NCI-H82 treated with DMSO at 0.1 percent for 48 hours (cell line): ENCODE data around the gene ESYT2.
"Not testable (repeated sequence)": the region's sequence is repeated elsewhere in the genome, so short reads cannot be mapped to it uniquely, and the experiment has no call there.

Source experiments
- DNase-seq: peaks from one replicate; lab custom pipeline; 2025; ENCODE audit not compliant: unreplicated experiment; lab: John Stamatoyannopoulos, UW

The ESYT2 gene

DNA sequence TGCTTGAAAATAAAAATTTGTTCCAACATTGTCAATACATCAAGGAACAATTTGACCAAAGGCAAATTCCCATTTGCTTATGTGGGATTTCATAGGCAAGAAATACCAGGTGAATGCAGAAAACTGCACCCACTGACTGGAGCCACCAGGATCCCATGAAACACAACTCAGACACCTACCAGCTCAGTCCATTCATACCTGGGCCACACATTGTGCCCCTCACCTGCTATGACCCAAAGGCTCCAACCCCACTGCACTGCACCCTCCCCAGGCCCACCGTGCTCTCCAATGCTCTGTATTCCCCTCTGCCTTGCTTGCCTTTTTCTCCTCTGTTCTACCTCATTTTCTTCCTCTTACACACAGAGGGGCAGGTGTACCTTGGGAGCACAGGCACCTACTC, 130.0 kb downstream of the ESYT2 start:
- no peak for DNase-seq

DNA sequence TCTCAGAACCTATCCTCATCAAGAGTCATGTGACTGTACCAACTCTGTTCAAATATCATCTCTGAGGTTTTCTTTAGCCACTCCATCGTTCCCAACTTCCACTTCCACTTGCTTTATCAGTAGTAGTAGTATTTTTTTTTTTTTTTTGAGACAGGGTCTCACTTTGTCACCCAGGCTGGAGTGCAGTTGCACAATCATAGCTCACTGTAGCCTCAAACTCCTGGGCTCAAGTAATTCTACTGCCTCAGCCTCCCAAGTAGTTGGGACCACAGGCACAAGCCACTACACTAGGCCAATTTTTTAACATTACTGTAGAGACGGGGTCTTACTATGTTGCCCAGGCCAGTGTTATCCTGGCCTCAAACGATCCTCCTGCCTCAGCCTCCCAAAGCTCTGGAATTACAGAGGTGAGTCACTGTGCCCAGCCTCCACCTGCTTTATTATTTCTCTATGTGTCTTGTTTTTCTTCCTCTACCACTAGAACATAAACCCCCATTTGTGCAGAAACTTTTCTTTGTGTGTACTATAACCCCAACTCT, 130.6 kb downstream of the ESYT2 start:
- DNase-seq, result no peak

DNA sequence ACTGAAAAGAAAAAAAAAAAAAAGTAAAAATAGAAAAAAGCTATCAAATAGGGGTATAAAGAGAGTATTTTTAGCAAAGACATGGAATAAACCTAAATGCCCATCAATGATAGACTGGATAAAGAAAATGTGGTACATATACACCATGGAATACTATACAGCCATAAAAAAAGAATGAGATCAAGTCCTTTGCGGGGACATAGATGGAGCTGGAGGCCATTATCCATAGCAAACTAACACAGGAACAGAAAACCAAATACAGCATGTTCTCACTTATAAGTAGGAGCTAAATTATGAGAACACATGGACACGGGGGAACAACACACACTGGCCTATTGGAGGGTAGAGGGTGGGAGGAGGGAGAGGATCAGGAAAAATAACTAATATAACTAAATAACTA, 131.7 kb downstream of the ESYT2 start:
- DNase-seq, result not testable (repeated sequence)

DNA sequence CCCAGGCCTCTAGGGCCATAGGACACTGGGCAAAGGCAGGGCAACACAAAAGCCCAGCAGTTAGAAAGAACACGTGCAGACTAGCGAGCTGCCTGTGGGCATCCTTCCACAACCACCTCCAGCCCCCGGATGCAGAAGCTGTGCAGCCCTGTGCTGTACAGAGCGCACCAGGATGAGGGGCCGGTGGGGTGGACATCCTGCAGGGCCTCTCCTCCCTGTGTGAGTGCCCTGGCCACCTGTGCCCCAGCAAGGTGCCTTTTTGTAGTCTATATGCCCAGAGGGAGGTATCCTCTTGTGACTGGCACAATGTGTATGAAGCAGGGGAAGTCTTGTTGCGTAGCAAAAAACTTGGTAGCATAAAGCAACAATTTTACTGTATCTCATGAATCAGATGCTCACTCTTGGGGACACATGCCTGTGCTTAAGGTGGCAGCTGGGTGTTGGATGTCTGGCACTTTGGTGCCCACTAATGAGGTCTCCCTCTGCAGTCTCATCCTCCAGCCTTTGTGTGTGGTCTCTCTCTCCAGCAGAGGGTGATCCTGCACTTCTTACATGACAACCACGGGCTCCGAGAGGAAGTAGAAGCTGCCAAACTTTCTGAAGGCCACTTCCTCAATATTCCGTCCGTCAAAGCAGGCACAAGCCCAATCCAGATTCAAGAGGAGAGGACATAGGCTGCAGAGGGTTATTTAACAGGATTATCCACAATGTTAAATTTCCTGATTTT, 133.4 kb downstream of the ESYT2 start:
- DNase-seq, result no peak

GRCh38 chr7:158695056-158695455, 134.3 kb downstream of the ESYT2 start:
- DNase-seq, result no peak

GRCh38 chr7:158694650-158695049, 134.7 kb downstream of the ESYT2 start:
- DNase-seq, result no peak

- no peak for DNase-seq
These were observed 139.8 kb downstream of the ESYT2 start for GRCh38 chr7:158689488-158689887.

GRCh38 chr7:158687406-158687805, 141.9 kb downstream of the ESYT2 start:
- DNase-seq, result no peak

DNA sequence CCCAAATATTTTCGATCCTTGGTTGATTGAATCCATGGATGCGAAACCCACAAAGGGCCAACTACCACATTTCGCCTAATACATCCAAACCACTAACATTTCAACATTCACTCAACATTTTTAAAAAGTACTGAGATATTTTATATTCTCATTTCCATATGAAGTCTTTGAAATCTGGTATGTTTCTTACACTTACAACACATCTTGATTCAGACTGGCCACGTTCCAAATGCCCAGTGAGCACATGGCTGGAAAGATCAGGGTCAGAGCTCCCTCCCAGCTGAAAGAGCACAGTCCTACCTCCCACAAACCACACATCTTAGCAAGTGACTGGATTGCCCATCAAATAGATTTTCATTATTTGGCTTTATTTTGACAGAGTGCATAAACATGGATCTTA, 143.6 kb downstream of the ESYT2 start:
- no peak for DNase-seq

GRCh38 chr7:158684329-158684728, 145.0 kb downstream of the ESYT2 start:
- no peak for DNase-seq

DNA sequence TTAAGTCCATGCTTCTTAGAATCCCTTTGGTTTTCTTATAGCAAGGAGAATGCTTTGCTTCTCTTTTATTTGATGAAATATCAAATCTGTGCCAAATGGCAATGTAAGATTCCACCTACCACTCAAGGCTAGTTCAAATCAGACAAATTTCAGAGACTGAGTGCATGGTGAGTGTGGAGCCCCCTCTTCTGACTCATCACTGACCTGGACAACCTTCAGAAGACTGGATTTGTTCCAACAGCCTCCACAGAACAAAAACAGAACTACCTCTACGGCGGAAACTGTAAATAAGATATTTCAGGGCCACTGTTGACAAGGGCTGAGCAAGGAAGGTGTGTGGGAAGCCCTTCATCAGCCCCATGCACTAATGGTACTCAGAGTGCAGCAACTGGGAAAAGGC, 145.8 kb downstream of the ESYT2 start:
- DNase-seq, result no peak

- no peak for DNase-seq
These were observed 146.9 kb downstream of the ESYT2 start for GRCh38 chr7:158682456-158682855.
